SJSA1 (cell line): ENCODE results near the gene NT5C3A. TPM values are rescaled to one million over a fixed set of nuclear protein-coding genes. Genes with fewer than 3 reads are reported as not detected.
"Not testable (repeated sequence)": the region's sequence is repeated elsewhere in the genome, so short reads cannot be mapped to it uniquely, and the experiment has no call there.

Source experiments
- DNase-seq, 2 experiments: peaks; one replicate each; pipeline ENCODE4 v3.0.0-alpha.2; 2015 to 2020; ENCODE audit warnings: low spot score in 2 of 2, low read depth in 1 of 2
- H3K27ac ChIP-seq: fragments of 250-450 bp; sonication (Bioruptor Pico); 2 replicates; pipeline ENCODE4 v1.5.1; 2020; ENCODE audit warnings: mild to moderate bottlenecking, moderate library complexity
- H3K27me3 ChIP-seq: fragments of 250-450 bp; sonication (Bioruptor Pico); replicated peaks from 2 replicates; pipeline ENCODE4 v1.5.1; 2020; ENCODE audit warnings: mild to moderate bottlenecking, moderate library complexity
- H3K36me3 ChIP-seq: fragments of 250-450 bp; sonication (Bioruptor Pico); 2 replicates; pipeline ENCODE4 v1.5.1; 2020; ENCODE audit warnings: mild to moderate bottlenecking
- H3K4me1 ChIP-seq: fragments of 250-450 bp; sonication (Bioruptor Pico); replicated peaks from 2 replicates; pipeline ENCODE4 v1.6.1; 2021; ENCODE audit warnings: mild to moderate bottlenecking
- H3K4me3 ChIP-seq: fragments of 250-450 bp; sonication (Bioruptor Pico); 2 replicates; pipeline ENCODE4 v1.5.1; 2020; ENCODE audit warnings: mild to moderate bottlenecking
- H3K9me3 ChIP-seq: fragments of 250-450 bp; sonication (Bioruptor Pico); replicated peaks from 2 replicates; pipeline ENCODE4 v1.5.1; 2020; ENCODE audit warnings: mild to moderate bottlenecking
- total RNA-seq: library from RNA; depleted of rRNA; stranded (reverse); fragments of >200 nt; shearing (Covaris generic); gene quantifications from 2 replicates; pipeline ENCODE4 v1.2.3, GENCODE V29; 2014

The NT5C3A gene
- total RNA-seq, 1 experiment from 2014 or later = 31.1 TPM

GRCh38 chr7:32998361-32999171 lies 64.0 kb downstream of the NT5C3A start:
- H3K27ac ChIP-seq, H3K27me3 ChIP-seq, H3K4me3 ChIP-seq, H3K36me3 ChIP-seq, H3K9me3 ChIP-seq, H3K4me1 ChIP-seq: not testable (repeated sequence)
- DNase-seq = peak; percentile 64 to 66

DNA sequence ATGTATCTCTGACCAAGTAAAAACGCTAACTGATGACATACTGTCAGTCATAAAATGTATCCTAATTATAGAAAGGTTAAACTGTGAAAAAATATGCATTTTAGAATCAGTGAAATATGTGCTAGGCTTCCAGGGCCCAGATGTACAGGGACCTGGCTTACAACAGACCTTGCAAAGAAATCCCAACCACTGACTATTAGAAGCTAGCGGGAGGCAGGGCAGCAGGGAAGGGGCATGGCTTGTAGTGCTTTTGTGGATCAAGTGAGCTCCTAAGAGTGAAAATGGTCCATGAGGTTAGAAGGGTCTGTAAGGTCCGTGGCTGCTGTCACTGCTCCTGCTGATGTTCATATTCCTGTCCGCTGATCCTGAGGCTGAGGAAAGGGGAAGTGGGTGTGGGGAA lies 64.6 kb downstream of the NT5C3A start:
- peak in 1 of 2 experiments; percentile 12 for DNase-seq
- not testable (repeated sequence) for H3K27me3 ChIP-seq, H3K36me3 ChIP-seq, H3K4me3 ChIP-seq, H3K9me3 ChIP-seq, H3K4me1 ChIP-seq, H3K27ac ChIP-seq

DNA sequence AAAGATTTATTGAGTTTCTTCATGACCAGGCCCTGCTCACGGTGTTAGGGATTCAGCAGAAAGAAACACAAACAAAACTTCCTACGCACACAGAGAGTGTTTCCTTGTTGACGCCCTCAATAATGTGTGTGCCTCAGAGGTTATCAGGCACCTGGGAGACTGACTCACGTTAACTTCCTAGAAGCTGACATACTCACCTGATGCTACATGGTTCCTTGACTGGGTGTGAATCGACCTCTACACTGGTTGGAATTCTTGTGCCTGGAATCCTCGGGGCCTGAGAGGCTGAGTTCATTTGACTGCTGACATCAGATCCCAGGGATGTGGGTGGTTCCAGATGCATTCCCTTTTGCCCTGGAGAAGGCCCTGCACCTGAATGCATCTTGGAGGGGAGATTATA lies 69.8 kb downstream of the NT5C3A start:
- H3K27me3 ChIP-seq, H3K4me3 ChIP-seq, H3K9me3 ChIP-seq, H3K4me1 ChIP-seq, DNase-seq, H3K36me3 ChIP-seq, H3K27ac ChIP-seq: not testable (repeated sequence)

DNA sequence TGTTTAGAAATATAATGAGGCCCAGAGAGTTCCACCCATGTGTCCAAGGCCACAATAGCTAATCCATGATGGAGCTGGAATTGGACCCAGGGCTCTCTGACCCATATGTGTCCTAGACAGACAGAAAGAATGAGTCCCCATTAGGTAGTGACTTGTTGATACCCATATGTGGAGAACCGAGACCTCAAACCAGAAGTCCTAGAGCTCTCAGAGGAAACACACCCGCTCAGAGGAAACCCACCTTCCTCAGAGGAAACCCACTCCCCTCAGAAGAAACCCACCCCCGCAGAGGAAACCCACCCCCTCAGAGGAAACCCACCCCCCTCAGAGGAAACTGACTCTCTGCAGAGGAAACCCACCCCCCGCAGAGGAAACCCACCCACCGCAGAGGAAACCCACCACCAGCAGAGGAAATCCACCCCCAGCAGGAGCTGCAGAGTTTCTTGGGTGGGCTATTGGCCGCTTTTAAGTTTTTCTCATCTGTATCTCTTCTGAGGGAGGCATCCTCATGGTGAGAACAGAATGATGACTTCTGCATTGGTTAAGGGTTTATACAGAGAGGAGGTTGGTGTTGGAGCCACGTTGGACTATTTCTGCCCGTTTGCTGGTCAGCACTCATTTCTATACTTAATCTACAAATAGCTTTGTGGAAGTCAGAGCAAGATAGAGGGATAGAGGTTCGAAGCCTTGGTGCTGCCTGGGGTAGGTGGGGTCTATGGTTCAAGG lies 70.4 kb downstream of the NT5C3A start:
- not testable (repeated sequence) for H3K36me3 ChIP-seq, H3K9me3 ChIP-seq, H3K4me1 ChIP-seq, DNase-seq, H3K27ac ChIP-seq, H3K4me3 ChIP-seq, H3K27me3 ChIP-seq

GRCh38 chr7:32991068-32991585 lies 71.4 kb downstream of the NT5C3A start:
- peak in 1 of 2 experiments; percentile 51 for DNase-seq
- H3K27me3 ChIP-seq, H3K4me3 ChIP-seq, H3K27ac ChIP-seq, H3K9me3 ChIP-seq, H3K36me3 ChIP-seq, H3K4me1 ChIP-seq: not testable (repeated sequence)

GRCh38 chr7:32988148-32988547 lies 74.4 kb downstream of the NT5C3A start:
- DNase-seq, H3K4me3 ChIP-seq: not testable (repeated sequence)

GRCh38 chr7:32979902-32980301 lies 82.7 kb downstream of the NT5C3A start:
- H3K4me1 ChIP-seq, H3K4me3 ChIP-seq, H3K36me3 ChIP-seq, H3K27me3 ChIP-seq, H3K9me3 ChIP-seq, DNase-seq, H3K27ac ChIP-seq: not testable (repeated sequence)

More at GRCh38 chr7:32988148-32988547, 74.4 kb downstream of the NT5C3A start:
- H3K27ac ChIP-seq, H3K4me1 ChIP-seq, H3K36me3 ChIP-seq, H3K9me3 ChIP-seq, H3K27me3 ChIP-seq: not testable (repeated sequence)

- peak overlapping the region; percentile 33; the same call in 1 of the 2 replicates for H3K27ac ChIP-seq
- DNase-seq = peak; percentile 16 to 54
- not testable (repeated sequence) for H3K9me3 ChIP-seq, H3K4me1 ChIP-seq, H3K36me3 ChIP-seq, H3K4me3 ChIP-seq, H3K27me3 ChIP-seq
These were observed 83.3 kb downstream of the NT5C3A start for GRCh38 chr7:32979246-32979645.

DNA sequence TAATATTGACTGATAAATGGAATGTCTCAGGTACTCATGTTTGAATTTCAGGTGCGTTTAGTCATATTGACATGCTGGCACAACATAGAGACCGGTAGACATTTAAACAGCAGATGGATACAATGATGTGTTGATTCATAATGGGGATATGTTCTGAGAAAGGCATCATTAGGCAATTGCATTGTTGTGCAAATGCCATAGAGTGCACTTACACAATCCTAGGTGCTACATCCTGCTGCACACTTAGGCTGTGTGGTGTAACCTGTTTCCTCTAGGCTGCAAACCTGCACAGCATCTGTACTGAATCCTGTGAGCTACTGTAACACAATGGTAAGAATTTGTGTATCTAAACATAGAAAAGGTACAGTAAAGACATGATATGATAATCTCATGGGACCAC lies 85.4 kb downstream of the NT5C3A start:
- not testable (repeated sequence) for H3K27ac ChIP-seq, H3K4me1 ChIP-seq, H3K4me3 ChIP-seq, H3K27me3 ChIP-seq, DNase-seq, H3K36me3 ChIP-seq, H3K9me3 ChIP-seq

DNA sequence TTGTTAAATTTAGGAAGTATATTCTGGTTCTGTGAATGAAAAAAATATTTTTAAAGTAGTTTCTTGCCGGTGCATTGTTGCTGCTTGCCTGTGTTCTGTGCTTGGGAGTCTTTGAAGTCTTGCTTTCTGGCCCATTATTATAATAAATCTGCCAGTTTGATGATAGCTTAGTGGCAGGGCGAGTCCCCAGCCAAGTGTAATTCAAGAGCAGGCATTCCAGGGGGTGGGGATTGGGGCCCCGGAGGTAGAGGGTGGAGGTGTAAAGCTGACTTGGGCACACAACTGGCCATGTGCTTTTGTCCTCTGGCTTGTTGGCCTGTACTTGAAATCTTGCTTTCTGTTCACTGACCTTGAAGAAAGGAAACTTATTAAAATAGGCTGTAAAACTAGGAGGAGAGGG lies 90.6 kb downstream of the NT5C3A start:
- H3K9me3 ChIP-seq, H3K27me3 ChIP-seq, DNase-seq, H3K4me1 ChIP-seq, H3K27ac ChIP-seq, H3K36me3 ChIP-seq, H3K4me3 ChIP-seq: not testable (repeated sequence)

DNA sequence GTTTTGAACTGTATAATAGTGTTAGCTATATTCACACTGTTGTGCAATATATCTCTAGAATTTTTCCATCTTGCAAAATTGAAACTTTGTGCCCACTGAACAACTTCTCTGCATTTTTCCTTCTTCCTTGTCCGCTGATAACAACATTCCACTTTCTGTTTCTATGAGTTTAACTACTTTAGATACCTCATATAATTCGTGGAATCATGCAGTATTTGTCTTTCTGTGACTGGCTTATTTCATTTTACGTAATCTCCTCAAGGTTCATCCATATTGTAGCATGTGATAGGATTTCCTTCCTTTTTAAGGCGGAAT lies 95.4 kb downstream of the NT5C3A start:
- H3K4me1 ChIP-seq, H3K27me3 ChIP-seq, DNase-seq, H3K27ac ChIP-seq, H3K36me3 ChIP-seq, H3K4me3 ChIP-seq, H3K9me3 ChIP-seq: not testable (repeated sequence)

- H3K4me3 ChIP-seq, H3K4me1 ChIP-seq, H3K27me3 ChIP-seq, H3K27ac ChIP-seq, H3K9me3 ChIP-seq, H3K36me3 ChIP-seq, DNase-seq: not testable (repeated sequence)
These were observed 95.9 kb downstream of the NT5C3A start for GRCh38 chr7:32966489-32967267.

GRCh38 chr7:32964461-32965159 lies 98.0 kb downstream of the NT5C3A start:
- H3K4me1 ChIP-seq, H3K27ac ChIP-seq, H3K36me3 ChIP-seq, H3K9me3 ChIP-seq, H3K4me3 ChIP-seq, DNase-seq, H3K27me3 ChIP-seq: not testable (repeated sequence)
